GM12892 (cell line): Measurements from ENCODE around the gene CDCA7.

ENCODE experiments used
- POLR2A ChIP-seq: IDR thresholded peaks from 2 replicates; pipeline ENCODE4 v1.6.1; 2011; ENCODE audit warnings: low read depth, low read length, control low read depth
- TAF1 ChIP-seq: IDR thresholded peaks from 2 replicates; pipeline ENCODE4 v1.6.1; 2011; ENCODE audit warnings: low read depth, mild to moderate bottlenecking, control low read depth, low read length, borderline replicate concordance

- TF ChIP-seq POLR2A, result no peak
- no peak for TF ChIP-seq TAF1
Measured at GRCh38 chr2:173346035-173346434, 8.6 kb upstream of the CDCA7 start.
